GM06990 (cell line): ENCODE data around the gene TUB.

ENCODE experiments used
- DNase-seq: peaks from one replicate; pipeline ENCODE4 v3.0.0-alpha.2; 2011; ENCODE audit not compliant: insufficient read length; ENCODE audit errors: extremely low read depth
- H3K27me3 ChIP-seq: replicated peaks from 2 replicates; pipeline ENCODE4 v1.6.0; 2011; ENCODE audit warnings: low read length; ENCODE audit not compliant: control insufficient read depth, insufficient read depth
- H3K36me3 ChIP-seq: 2 replicates; pipeline ENCODE4 v1.5.1; 2011; ENCODE audit warnings: low read length; ENCODE audit not compliant: control insufficient read depth, insufficient read depth
- H3K4me3 ChIP-seq: replicated peaks from 2 replicates; pipeline ENCODE4 v1.5.1; 2011; ENCODE audit warnings: low read depth, mild to moderate bottlenecking, control low read depth, low read length
- CTCF ChIP-seq: IDR thresholded peaks from 2 replicates; pipeline ENCODE4 v1.5.1; 2011; ENCODE audit warnings: low read length, control low read depth, mild to moderate bottlenecking, inconsistent platforms; ENCODE audit not compliant: insufficient read depth, poor library complexity, severe bottlenecking

The TUB gene

DNA sequence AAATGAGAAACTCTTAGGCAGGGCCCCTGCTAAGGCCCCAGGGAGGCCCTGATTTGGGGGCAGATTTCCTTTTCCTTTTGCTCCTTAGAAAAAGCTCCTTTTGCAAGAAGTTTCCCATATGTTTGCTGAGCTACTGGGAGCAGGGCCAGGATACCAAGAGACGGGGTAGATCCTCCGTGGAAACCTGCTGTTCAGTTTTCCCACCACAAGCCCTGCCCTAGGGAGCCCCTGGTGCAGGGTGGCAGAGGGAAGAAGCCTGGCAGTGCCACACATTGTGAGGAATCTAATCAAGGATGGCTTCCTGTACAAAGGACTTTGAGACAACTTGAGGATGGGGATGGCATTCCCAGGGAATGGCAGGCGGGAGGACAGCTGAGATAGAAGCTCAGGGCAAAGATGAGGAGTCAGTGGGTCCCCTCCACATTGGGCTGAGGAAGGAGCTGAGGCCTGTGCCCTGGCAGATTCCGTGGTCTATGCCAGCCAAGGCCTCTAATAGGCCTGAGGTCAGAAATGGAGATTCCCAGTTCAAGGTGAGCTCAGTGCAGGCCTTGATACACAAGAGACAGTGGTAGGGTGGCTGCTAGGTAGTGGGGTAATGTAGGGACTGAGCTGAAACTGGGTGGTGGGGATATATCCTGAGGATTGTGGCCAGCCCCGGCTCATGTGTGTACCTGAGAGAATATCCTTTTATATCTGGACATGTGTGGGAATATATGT, 15.0 kb downstream of the TUB start:
- Histone ChIP-seq H3K36me3 (no peaks in the 10 kb centered on the region), H3K4me3 (no peak overlapping the region), H3K27me3 (no peaks in the 10 kb centered on the region)
- no peak for TF ChIP-seq CTCF
- DNase-seq: no peak

DNA sequence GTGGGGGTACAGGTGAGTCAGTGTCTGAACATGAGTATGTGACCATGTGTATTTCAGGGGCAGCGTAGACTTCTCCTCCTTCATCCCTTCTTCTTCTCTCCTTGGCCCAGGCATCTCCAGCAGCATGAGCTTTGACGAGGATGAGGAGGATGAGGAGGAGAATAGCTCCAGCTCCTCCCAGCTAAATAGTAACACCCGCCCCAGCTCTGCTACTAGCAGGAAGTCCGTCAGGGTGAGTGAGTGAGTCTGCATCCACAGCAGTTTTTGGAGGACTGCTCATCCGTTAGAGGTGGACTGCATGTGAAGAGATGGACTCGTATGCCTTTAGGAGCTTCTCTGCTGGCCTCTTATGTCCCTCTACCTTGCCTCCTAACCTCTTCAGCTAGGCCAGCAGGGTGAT, 15.6 kb downstream of the TUB start:
- Histone ChIP-seq H3K27me3 (no peaks in the 10 kb centered on the region), H3K4me3 (no peak overlapping the region), H3K36me3 (no peaks in the 10 kb centered on the region)
- no peak for TF ChIP-seq CTCF
- no peak for DNase-seq

GRCh38 chr11:8097062-8097461, 16.1 kb downstream of the TUB start:
- Histone ChIP-seq H3K4me3 (no peak overlapping the region), H3K27me3 (no peaks in the 10 kb centered on the region), H3K36me3 (no peaks in the 10 kb centered on the region)
- DNase-seq: no peak
- TF ChIP-seq CTCF: no peak

- TF ChIP-seq CTCF: no peak
- Histone ChIP-seq H3K36me3 (no peaks in the 10 kb centered on the region), H3K4me3 (no peak overlapping the region), H3K27me3 (no peaks in the 10 kb centered on the region)
- no peak for DNase-seq
These were observed 16.5 kb downstream of the TUB start for GRCh38 chr11:8097468-8097867.

DNA sequence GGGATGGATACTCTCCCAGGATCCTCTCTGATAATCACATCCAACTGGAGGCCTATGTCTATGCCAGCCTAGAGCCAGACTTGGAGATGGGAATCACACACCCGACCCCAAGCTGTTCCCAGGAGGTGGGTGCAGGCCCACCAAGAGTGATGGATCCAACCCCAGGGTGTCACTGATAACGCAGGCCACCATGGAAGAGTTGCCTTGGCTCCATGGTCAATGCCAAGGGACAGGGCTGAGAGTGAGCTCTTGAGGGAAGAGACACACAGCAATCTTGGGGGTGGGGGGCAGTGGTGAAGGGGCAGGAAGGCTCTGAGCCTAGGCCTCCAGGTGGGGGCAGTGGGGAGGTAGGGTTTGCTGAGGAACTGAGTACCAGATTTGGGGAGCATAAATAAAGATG, 16.9 kb downstream of the TUB start:
- DNase-seq: no peak
- Histone ChIP-seq H3K4me3 (no peak overlapping the region), H3K27me3 (no peaks in the 10 kb centered on the region), H3K36me3 (no peaks in the 10 kb centered on the region)
- TF ChIP-seq CTCF: no peak

- no peak for DNase-seq
- H3K36me3 ChIP-seq: no peaks in the 10 kb centered on the region
- TF ChIP-seq CTCF: no peak
- no peaks in the 10 kb centered on the region for H3K27me3 ChIP-seq
- no peak overlapping the region for H3K4me3 ChIP-seq
These were observed 17.4 kb downstream of the TUB start for GRCh38 chr11:8098361-8098760.
